NT2/D1 (cell line): ENCODE data around the gene HSFY1.
"Not testable (repeated sequence)": the region's sequence is repeated elsewhere in the genome, so short reads cannot be mapped to it uniquely, and the experiment has no call there.

Source experiments
- SUZ12 ChIP-seq: IDR thresholded peaks from 2 replicates; pipeline ENCODE4 v1.6.1; 2011; ENCODE audit not compliant: insufficient read length, insufficient read depth; ENCODE audit errors: extremely low read depth
- ZNF274 ChIP-seq: IDR thresholded peaks from 2 replicates; pipeline ENCODE4 v1.6.1; 2011; ENCODE audit warnings: mild to moderate bottlenecking, low read depth, low read length

DNA sequence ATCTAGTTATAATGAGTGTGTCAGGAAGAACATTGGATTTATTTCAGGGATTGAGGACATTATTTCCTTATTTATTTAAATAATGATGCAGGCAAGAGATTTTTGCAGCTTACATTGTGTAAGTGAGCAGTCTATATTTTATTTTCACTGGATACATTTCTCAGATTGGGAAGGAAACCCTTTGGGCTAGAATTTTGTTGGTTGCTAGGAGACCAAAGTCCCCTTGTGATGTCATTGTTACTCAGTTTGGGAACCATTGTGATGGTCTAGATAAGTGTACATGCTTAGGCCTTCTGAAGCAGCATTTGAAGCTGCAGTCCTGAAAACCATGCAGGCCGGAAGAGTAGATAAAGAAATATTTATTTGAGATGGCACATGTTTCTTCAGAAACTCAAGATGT, at the start of gene HSFY1:
- not testable (repeated sequence) for TF ChIP-seq SUZ12, ZNF274
